Measurements from ENCODE around the gene PKMYT1.
A peak's percentile ranks its signal among the peaks of the same experiment; 100 is the strongest.

The PKMYT1 gene

DNA sequence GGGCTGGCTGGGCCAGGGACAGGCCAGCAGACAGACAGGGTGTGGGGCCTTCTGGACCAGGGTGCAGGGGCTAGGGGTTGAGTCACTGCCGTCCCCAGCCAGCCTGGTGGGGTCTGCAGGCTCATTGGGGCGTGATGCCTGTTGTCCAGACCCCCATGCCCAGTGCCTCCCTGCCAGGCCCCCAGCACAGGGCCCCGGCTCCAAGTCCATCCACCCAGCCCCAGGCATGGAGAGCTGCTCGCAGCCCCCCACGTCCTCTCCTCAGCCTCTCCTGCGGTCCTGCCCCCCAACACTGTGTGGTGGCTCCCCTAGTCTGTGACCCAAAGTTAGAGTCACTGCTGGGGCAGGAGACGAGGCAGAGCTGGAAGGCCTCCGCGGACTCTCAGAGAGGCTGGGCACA lies 7.0 kb upstream of the PKMYT1 start:
- DNase-seq (ENCODE audit: low read depth) = no peak
- TF ChIP-seq, protein P1, sequence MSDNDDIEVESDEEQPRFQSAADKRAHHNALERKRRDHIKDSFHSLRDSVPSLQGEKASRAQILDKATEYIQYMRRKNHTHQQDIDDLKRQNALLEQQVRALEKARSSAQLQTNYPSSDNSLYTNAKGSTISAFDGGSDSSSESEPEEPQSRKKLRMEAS (IDR thresholded peaks at IDR 0.05; ENCODE audit: low read depth, low read length) = no peak
- TF ChIP-seq POLR2A (IDR thresholded peaks at IDR 0.05; ENCODE audit: extremely low read depth, insufficient read length) (no peak), MYC (IDR thresholded peaks at IDR 0.05; ENCODE audit: low read depth, low read length) (no peak)
- TF ChIP-seq, protein P2, sequence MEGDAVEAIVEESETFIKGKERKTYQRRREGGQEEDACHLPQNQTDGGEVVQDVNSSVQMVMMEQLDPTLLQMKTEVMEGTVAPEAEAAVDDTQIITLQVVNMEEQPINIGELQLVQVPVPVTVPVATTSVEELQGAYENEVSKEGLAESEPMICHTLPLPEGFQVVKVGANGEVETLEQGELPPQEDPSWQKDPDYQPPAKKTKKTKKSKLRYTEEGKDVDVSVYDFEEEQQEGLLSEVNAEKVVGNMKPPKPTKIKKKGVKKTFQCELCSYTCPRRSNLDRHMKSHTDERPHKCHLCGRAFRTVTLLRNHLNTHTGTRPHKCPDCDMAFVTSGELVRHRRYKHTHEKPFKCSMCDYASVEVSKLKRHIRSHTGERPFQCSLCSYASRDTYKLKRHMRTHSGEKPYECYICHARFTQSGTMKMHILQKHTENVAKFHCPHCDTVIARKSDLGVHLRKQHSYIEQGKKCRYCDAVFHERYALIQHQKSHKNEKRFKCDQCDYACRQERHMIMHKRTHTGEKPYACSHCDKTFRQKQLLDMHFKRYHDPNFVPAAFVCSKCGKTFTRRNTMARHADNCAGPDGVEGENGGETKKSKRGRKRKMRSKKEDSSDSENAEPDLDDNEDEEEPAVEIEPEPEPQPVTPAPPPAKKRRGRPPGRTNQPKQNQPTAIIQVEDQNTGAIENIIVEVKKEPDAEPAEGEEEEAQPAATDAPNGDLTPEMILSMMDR (IDR thresholded peaks at IDR 0.05; ENCODE audit: low read depth, low read length) = no peak
- H3K4me3 ChIP-seq (ENCODE audit: low read depth, low read length) = no peak overlapping the region

DNA sequence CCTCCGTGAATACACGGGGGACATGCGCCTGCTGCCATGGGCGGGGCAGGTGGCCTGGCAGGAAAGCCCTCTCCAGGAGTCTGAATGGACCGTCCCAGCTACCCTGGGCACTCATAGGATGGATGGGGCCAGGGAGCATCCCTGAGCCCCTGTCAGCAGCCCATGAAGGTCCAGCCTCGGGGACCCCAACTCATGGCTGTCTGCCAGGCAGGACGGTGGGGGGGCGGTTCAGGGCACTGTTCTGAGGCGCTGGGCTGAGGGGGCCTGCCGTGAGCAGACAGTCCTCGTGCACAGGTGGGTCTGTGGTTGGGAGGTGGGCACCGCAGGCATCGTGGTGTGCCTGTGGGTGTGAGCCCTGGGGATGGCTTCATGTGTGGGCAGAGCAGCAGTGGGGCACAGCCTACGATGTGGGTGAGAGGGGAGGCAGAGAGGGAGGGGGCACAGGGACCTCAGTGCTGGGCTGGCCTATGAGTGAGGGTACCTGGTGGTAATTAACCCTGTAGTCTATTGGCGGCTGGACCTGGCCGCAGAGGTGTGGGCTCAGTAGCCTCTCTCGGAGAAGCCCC lies 6.5 kb upstream of the PKMYT1 start:
- TF ChIP-seq, protein P1 (IDR thresholded peaks at IDR 0.05; ENCODE audit: low read depth, low read length) = no peak
- TF ChIP-seq, protein P2 (IDR thresholded peaks at IDR 0.05; ENCODE audit: low read depth, low read length) = no peak
- TF ChIP-seq POLR2A (IDR thresholded peaks at IDR 0.05; ENCODE audit: extremely low read depth, insufficient read length) = no peak
- no peak for TF ChIP-seq MYC (IDR thresholded peaks at IDR 0.05; ENCODE audit: low read depth, low read length)

DNA sequence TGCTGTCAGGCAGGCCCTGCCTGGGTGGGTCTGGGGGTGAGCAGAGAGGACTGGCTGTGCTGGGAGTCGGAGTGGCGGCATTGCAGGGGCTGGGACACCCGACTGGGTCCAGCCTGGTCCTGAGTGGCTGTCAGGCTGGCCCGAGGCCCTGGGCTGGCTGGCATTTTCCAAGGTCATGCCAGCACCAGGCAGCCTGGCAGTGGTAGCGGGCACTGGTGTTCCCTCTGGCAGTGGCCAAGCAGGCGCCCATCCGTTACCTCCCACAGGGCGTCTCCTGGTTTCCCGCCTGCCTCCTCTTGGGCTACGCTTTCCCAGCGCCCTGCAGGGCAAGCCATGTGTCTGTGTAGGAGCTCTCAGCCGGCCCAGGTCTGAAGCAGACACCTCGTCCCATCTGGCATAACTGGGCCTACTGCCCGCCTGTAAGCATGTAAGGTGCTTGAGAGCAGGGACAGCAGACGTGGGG lies 5.7 kb upstream of the PKMYT1 start:
- no peak for DNase-seq (ENCODE audit: low read depth)

More for the DNA sequence above, 6.5 kb upstream of the PKMYT1 start:
- no peak overlapping the region for H3K4me3 ChIP-seq (ENCODE audit: low read depth, low read length)
- DNase-seq (ENCODE audit: low read depth) = no peak

DNA sequence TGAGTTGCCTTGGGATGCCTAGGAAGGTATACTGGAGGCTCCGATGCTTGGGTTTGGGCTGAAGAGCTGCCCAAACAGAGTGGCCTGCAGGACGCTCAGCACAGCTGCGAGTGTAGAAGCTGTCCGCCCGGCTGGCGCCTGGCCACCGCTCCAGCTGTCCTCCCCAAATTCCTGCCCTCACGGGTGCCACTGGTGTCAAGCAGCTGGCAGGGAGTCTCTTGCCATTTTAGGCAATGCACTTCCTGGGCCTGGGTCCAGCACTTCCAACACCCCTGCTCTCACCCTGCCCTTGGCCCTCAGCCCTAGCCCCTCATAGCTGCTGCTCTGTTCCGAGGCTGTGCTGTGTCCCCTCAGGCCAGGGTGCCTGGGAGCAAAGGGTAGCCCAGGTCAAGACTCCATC lies 5.2 kb upstream of the PKMYT1 start:
- TF ChIP-seq MYC (IDR thresholded peaks at IDR 0.05; ENCODE audit: low read depth, low read length) (no peak), POLR2A (IDR thresholded peaks at IDR 0.05; ENCODE audit: extremely low read depth, insufficient read length) (no peak)
- TF ChIP-seq, protein P1 (IDR thresholded peaks at IDR 0.05; ENCODE audit: low read depth, low read length) = no peak
- TF ChIP-seq, protein P2 (IDR thresholded peaks at IDR 0.05; ENCODE audit: low read depth, low read length) = no peak
- no peak overlapping the region for H3K4me3 ChIP-seq (ENCODE audit: low read depth, low read length)
- DNase-seq (ENCODE audit: low read depth) = no peak

More for the DNA sequence above, 5.7 kb upstream of the PKMYT1 start:
- TF ChIP-seq POLR2A (IDR thresholded peaks at IDR 0.05; ENCODE audit: extremely low read depth, insufficient read length) = no peak
- no peak overlapping the region for H3K4me3 ChIP-seq (ENCODE audit: low read depth, low read length)

DNA sequence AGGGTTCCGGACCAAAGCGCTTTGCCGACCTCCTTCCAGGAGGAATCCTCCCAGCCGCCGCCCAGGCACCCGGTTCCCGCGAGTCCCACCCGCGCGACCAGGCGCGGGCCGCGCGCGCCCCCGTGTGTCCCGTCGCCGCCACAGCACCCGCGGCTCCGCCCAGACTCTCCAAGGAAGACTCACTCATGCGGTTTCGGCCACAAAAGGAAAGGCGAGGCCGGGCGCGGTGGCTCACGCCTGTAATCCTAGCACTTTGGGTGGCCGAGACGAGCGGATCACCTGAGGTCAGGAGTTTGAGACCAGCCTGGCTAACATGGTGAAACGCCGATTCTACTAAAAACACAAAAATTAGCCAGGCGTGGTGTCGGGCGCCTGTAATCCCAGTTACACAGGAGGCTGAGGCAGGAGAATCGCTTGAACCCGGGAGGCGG lies 3.5 kb upstream of the PKMYT1 start:
- TF ChIP-seq POLR2A (IDR thresholded peaks at IDR 0.05; ENCODE audit: extremely low read depth, insufficient read length) (no peak), MYC (IDR thresholded peaks at IDR 0.05; ENCODE audit: low read depth, low read length) (peak; percentile 47; the same call in 1 of the 2 replicates)
- TF ChIP-seq, protein P2 (IDR thresholded peaks at IDR 0.05; ENCODE audit: low read depth, low read length) = peak; percentile 60
- no peak overlapping the region for H3K4me3 ChIP-seq (ENCODE audit: low read depth, low read length)
- peak; percentile 81 for DNase-seq (ENCODE audit: low read depth)

DNA sequence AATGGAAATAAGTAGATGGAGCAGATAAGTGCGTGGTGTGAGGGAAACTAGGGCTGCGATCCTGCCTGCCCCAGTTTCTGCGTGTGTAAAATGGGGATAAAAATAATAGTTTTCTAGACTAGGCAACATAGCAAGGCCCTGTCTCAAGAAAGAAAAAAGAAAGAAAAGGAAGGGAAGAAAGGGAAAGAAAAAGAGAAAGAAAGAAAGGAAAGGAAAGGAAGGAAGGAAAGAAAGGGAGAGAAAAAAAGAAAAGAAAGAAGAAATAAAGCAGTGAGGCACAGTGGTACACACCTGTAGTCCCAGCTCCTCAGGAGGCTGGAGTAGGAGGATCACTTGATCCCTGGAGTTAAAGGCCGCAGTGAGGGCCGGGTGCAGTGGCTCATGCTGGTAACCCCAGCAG lies 2.2 kb upstream of the PKMYT1 start:
- H3K4me3 ChIP-seq (ENCODE audit: low read depth, low read length) = no peak overlapping the region
- no peak for DNase-seq (ENCODE audit: low read depth)
- TF ChIP-seq MYC (IDR thresholded peaks at IDR 0.05; ENCODE audit: low read depth, low read length) = no peak

DNA sequence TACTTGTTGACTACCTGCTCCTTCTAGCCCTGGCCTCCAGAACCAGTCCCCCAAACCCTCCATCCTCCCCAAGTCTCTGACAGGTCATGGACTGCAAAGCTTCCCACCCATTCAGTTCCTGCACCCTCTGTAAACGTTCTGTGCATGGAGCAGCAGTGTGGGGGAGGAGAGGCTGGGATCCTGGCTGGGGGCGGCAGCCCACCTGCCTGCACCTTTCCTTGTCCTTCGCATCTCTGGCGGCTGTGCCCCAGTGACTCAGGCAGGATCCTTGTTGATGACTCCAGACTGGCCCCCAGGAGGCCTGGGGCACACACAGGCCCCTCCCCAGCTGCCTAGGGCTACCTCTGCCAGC lies 1.6 kb upstream of the PKMYT1 start:
- H3K4me3 ChIP-seq (ENCODE audit: low read depth, low read length) = no peak overlapping the region
- TF ChIP-seq, protein P1 (IDR thresholded peaks at IDR 0.05; ENCODE audit: low read depth, low read length) = no peak
- TF ChIP-seq MYC (IDR thresholded peaks at IDR 0.05; ENCODE audit: low read depth, low read length) = no peak
- TF ChIP-seq, protein P2 (IDR thresholded peaks at IDR 0.05; ENCODE audit: low read depth, low read length) = no peak
- no peak for TF ChIP-seq POLR2A (IDR thresholded peaks at IDR 0.05; ENCODE audit: extremely low read depth, insufficient read length)
- no peak for DNase-seq (ENCODE audit: low read depth)
